Activated CD4-positive, alpha-beta T cell treated with anti-CD3 and anti-CD28 coated beads, Interleukin-2, Interleukin-4, amounts not matched to agents 100 ng/mL and 50 ng/mL, durations not matched to agents 16 hours and 8 hours (primary cell): Measurements from ENCODE around the gene ABCA4.

ENCODE experiments used
- DNase-seq: peaks from one replicate; pipeline ENCODE4 v3.0.0-alpha.2; 2020; ENCODE audit warnings: low spot score

ABCA4 gene

GRCh38 chr1:94104776-94105580 lies 16.0 kb downstream of the ABCA4 start:
- no peak for DNase-seq

- DNase-seq = no peak
These were observed 16.7 kb downstream of the ABCA4 start for GRCh38 chr1:94104127-94104684.

- DNase-seq = no peak
These were observed 17.3 kb downstream of the ABCA4 start for GRCh38 chr1:94103608-94104007.

GRCh38 chr1:94101613-94102525 lies 19.1 kb downstream of the ABCA4 start:
- DNase-seq = no peak

GRCh38 chr1:94100785-94101612 lies 19.9 kb downstream of the ABCA4 start:
- DNase-seq = no peak

GRCh38 chr1:94100129-94100784 lies 20.7 kb downstream of the ABCA4 start:
- DNase-seq = no peak

- DNase-seq = no peak
These were observed 21.6 kb downstream of the ABCA4 start for GRCh38 chr1:94099303-94099702.

GRCh38 chr1:94098585-94099111 lies 22.3 kb downstream of the ABCA4 start:
- no peak for DNase-seq

- no peak for DNase-seq
These were observed 24.0 kb downstream of the ABCA4 start for GRCh38 chr1:94096797-94097549.

- no peak for DNase-seq
These were observed 25.0 kb downstream of the ABCA4 start for GRCh38 chr1:94095744-94096469.

- DNase-seq = no peak
These were observed 25.8 kb downstream of the ABCA4 start for GRCh38 chr1:94095112-94095637.

- no peak for DNase-seq
These were observed 26.4 kb downstream of the ABCA4 start for GRCh38 chr1:94094469-94095111.

- no peak for DNase-seq
These were observed 27.0 kb downstream of the ABCA4 start for GRCh38 chr1:94093996-94094395.

- DNase-seq = no peak
These were observed 27.6 kb downstream of the ABCA4 start for GRCh38 chr1:94093396-94093795.

GRCh38 chr1:94092210-94092613 lies 28.7 kb downstream of the ABCA4 start:
- no peak for DNase-seq

- DNase-seq = no peak
These were observed 30.2 kb downstream of the ABCA4 start for GRCh38 chr1:94090761-94091160.

- DNase-seq = no peak
These were observed 33.8 kb downstream of the ABCA4 start for GRCh38 chr1:94087193-94087592.

- no peak for DNase-seq
These were observed 36.4 kb downstream of the ABCA4 start for GRCh38 chr1:94084547-94084946.

GRCh38 chr1:94084085-94084484 lies 36.9 kb downstream of the ABCA4 start:
- no peak for DNase-seq
